PC-9 (cell line): Measurements from ENCODE around the gene SPATA31E1. TPM values are rescaled to one million over a fixed set of nuclear protein-coding genes. Genes with fewer than 3 reads are reported as not detected.
"Not testable (repeated sequence)": the region's sequence is repeated elsewhere in the genome, so short reads cannot be mapped to it uniquely, and the experiment has no call there.

Source experiments
- BruUV-seq: library from RNA; stranded (reverse); fragments of 400-500 nt; replicated peaks from 2 replicates; lab custom pipeline; 2021; lab: Mats Ljungman, UMichigan
- CTCF ChIA-PET: fragments of 300-600 bp; sonication (Branson Sonifier 250); formaldehyde crosslinking; loops from one replicate; lab custom pipeline; 2022; ENCODE audit warnings: antibody characterized with exemption; lab: Charles Lee
- POLR2A ChIA-PET: fragments of 300-600 bp; sonication (Branson Sonifier 250); formaldehyde crosslinking; loops from one replicate; lab custom pipeline; 2022; ENCODE audit warnings: antibody characterized with exemption; ENCODE audit not compliant: unreplicated experiment; lab: Charles Lee
- DNase-seq, 2 experiments: peaks; one replicate each; pipeline versions ENCODE4 v3.0.0 to v3.0.0-alpha.2; 2015 to 2022; ENCODE audit warnings: mixed read lengths in 1 of 2
- H2AFZ ChIP-seq: fragments of 200-600 bp; sonication (generic); 2 replicates; pipeline ENCODE4 v1.8.1; 2017; ENCODE audit warnings: antibody characterized with exemption
- H3F3A ChIP-seq: fragments of 200-600 bp; sonication (generic); 2 replicates; pipeline ENCODE4 v1.8.1; 2017; ENCODE audit warnings: antibody characterized with exemption, mild to moderate bottlenecking, low read depth; ENCODE audit not compliant: insufficient read depth
- H3K27ac ChIP-seq: fragments of 200-600 bp; sonication (generic); 2 replicates; pipeline ENCODE4 v1.6.1; 2016; ENCODE audit warnings: mixed run types
- H3K27me3 ChIP-seq: fragments of 200-600 bp; sonication (generic); 2 replicates; pipeline ENCODE4 v1.6.1; 2016; ENCODE audit warnings: low read depth, mixed run types; ENCODE audit not compliant: insufficient read depth
- H3K36me3 ChIP-seq: fragments of 200-600 bp; sonication (generic); 2 replicates; pipeline ENCODE4 v1.6.1; 2016; ENCODE audit warnings: low read depth, mixed run types
- H3K4me1 ChIP-seq: fragments of 200-600 bp; sonication (generic); replicated peaks from 2 replicates; pipeline ENCODE4 v1.6.1; 2016; ENCODE audit warnings: mixed run types; ENCODE audit not compliant: insufficient read depth
- H3K4me2 ChIP-seq: fragments of 200-600 bp; sonication (generic); 2 replicates; pipeline ENCODE4 v1.6.1; 2017; ENCODE audit warnings: mixed run types
- H3K4me3 ChIP-seq: fragments of 200-600 bp; sonication (generic); 2 replicates; pipeline ENCODE4 v1.6.1; 2016; ENCODE audit warnings: mixed run types
- H3K79me2 ChIP-seq: fragments of 200-600 bp; sonication (generic); 2 replicates; pipeline ENCODE4 v1.6.1; 2017; ENCODE audit warnings: low read depth, mixed run types
- H3K9me2 ChIP-seq: fragments of 200-600 bp; sonication (generic); 2 replicates; pipeline ENCODE4 v1.8.1; 2017; ENCODE audit warnings: mild to moderate bottlenecking; ENCODE audit not compliant: insufficient read depth
- H3K9me3 ChIP-seq: fragments of 200-600 bp; sonication (generic); 2 replicates; pipeline ENCODE4 v1.8.1; 2016; ENCODE audit warnings: low read depth; ENCODE audit not compliant: insufficient read depth
- H4K20me1 ChIP-seq: fragments of 200-600 bp; sonication (generic); 2 replicates; pipeline ENCODE4 v1.8.1; 2017; ENCODE audit not compliant: insufficient read depth
- EZH2 ChIP-seq: fragments of 200-600 bp; sonication (generic); IDR thresholded peaks from 2 replicates; pipeline ENCODE4 v1.8.0; 2017; ENCODE audit warnings: antibody characterized with exemption, low read depth
- intact Hi-C: fragments of 100-400 bp; cut with micrococcal nuclease; formaldehyde crosslinking; loops from one replicate; pipeline ENCODE4 v1.10.0; 2022; ENCODE audit not compliant: unreplicated experiment
- total RNA-seq: library from RNA; stranded (reverse); gene quantifications from 2 replicates; pipeline ENCODE4 v1.2.3, GENCODE V29; 2021
- TF ChIP-seq, protein P1 (sequence below): fragments of 200-600 bp; sonication (generic); conservative IDR thresholded peaks from 2 replicates; pipeline ENCODE4 v1.6.1; 2017; ENCODE audit warnings: mixed run types, antibody characterized with exemption, mild to moderate bottlenecking, moderate library complexity

Gene SPATA31E1
- total RNA-seq, 1 experiment from 2014 or later = not detected

DNA sequence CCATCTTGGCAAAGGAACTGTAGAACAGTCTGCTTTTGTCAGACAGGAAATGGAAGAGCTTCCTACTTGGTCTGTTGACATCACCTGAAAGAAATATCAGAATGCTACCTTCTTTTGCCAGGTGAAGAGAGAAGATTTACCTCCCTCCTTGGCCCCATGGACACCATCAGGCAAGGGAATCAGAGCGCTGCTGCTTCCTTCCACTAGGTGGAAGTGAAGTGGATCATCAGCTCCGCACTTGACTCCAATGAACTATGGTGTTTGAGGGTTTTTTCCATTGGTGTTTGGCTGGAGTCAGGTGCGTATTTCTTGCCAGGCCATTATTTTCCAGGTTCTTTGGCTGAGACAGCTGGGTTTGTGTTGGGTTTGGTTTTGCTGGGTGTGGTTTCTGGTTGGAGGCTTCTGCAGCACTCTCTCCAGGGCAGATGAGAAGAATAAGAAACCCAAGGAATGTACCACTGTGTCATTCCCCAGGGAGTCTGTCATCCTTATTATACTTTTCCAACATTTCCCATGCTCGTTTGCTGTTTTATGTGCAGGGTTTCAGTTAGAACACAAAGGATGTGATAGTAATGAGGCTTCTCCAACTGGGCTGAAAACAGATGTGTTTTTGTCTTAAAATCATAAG, 12.4 kb downstream of the SPATA31E1 start:
- H4K20me1 ChIP-seq = no peaks in the 10 kb centered on the region
- H3K4me3 ChIP-seq = no peak overlapping the region
- no peak for DNase-seq
- no peaks in the 10 kb centered on the region for H3K79me2 ChIP-seq
- no peaks in the 10 kb centered on the region for H3K9me3 ChIP-seq
- intact Hi-C loops = no loop called here
- BruUV-seq = no TSS peak
- TF ChIP-seq EZH2 = no peak
- TF ChIP-seq, protein P1, sequence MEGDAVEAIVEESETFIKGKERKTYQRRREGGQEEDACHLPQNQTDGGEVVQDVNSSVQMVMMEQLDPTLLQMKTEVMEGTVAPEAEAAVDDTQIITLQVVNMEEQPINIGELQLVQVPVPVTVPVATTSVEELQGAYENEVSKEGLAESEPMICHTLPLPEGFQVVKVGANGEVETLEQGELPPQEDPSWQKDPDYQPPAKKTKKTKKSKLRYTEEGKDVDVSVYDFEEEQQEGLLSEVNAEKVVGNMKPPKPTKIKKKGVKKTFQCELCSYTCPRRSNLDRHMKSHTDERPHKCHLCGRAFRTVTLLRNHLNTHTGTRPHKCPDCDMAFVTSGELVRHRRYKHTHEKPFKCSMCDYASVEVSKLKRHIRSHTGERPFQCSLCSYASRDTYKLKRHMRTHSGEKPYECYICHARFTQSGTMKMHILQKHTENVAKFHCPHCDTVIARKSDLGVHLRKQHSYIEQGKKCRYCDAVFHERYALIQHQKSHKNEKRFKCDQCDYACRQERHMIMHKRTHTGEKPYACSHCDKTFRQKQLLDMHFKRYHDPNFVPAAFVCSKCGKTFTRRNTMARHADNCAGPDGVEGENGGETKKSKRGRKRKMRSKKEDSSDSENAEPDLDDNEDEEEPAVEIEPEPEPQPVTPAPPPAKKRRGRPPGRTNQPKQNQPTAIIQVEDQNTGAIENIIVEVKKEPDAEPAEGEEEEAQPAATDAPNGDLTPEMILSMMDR = no peak
- H3K9me2 ChIP-seq = no peaks in the 10 kb centered on the region
- H3K36me3 ChIP-seq = no peaks in the 10 kb centered on the region
- no peaks in the 10 kb centered on the region for H3F3A ChIP-seq
- H3K27ac ChIP-seq = no peak overlapping the region
- no peak overlapping the region for H2AFZ ChIP-seq
- H3K4me1 ChIP-seq = no peaks in the 10 kb centered on the region
- no peak overlapping the region for H3K4me2 ChIP-seq
- no peaks in the 10 kb centered on the region for H3K27me3 ChIP-seq
- ChIA-PET CTCF (no interaction called here), POLR2A (no interaction called here)

DNA sequence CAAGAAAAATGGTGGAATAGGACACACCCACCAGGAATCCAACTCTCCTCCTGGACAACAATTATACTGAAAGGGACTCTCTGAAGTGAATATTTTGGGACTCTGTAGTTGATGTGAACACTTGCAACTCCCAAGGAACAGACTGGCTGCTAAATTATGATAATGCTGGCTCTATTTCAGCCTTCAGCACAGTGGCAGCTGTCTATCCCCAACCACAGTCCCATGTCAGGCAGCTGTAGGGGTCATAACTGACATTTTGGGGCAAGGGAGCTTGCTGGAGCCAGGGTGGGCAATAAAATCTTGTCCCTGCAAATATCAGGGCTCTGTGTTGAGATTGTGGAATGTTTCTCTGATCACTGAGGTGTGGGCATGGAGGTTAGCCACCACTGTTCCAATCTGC, 14.2 kb downstream of the SPATA31E1 start:
- TF ChIP-seq, protein P1 = no peak
- ChIA-PET CTCF (interaction anchor here (0.6 kb wide), 1 partner anchor 290 kb away, joined by 6 read pairs; no protein-coding TSS in a partner anchor), POLR2A (no interaction called here)
- no peaks in the 10 kb centered on the region for H3K79me2 ChIP-seq
- no TSS peak for BruUV-seq
- H3F3A ChIP-seq = no peaks in the 10 kb centered on the region
- no peaks in the 10 kb centered on the region for H3K4me1 ChIP-seq
- H3K27me3 ChIP-seq = no peaks in the 10 kb centered on the region
- H3K36me3 ChIP-seq = no peaks in the 10 kb centered on the region
- DNase-seq = no peak
- no peak overlapping the region for H3K4me3 ChIP-seq
- H3K4me2 ChIP-seq = no peak overlapping the region
- H3K9me3 ChIP-seq = peaks cover 4% of the 10 kb centered on the region; the same call in 1 of the 2 replicates
- H3K27ac ChIP-seq = no peak overlapping the region
- H4K20me1 ChIP-seq = no peaks in the 10 kb centered on the region
- no peaks in the 10 kb centered on the region for H3K9me2 ChIP-seq
- no peak overlapping the region for H2AFZ ChIP-seq
- intact Hi-C loops = no loop called here

DNA sequence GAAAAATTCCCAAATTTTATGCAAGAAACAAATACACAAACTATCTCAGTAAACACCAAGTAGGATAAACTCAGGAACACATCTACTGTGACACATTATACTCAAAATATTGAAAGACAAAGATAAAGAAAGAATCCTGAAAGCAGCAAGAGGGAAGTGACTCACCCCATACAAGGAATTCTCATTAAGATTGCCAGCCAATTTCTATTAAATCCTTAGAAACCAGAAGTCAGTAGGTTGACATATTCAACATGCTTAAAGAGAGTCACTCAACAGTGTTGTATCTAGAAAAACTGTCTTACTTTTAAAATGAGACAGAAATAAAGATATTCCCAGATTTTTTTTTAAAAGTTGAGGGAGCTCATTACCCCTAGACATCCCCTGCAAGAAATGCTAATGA, 15.5 kb downstream of the SPATA31E1 start:
- CTCF ChIA-PET = no interaction called here
- H3K4me2 ChIP-seq = no peak overlapping the region
- no peaks in the 10 kb centered on the region for H3K36me3 ChIP-seq
- no peaks in the 10 kb centered on the region for H4K20me1 ChIP-seq
- H2AFZ ChIP-seq = no peak overlapping the region
- POLR2A ChIA-PET = interaction anchor here (0.7 kb wide), 1 partner anchor 63 kb away, joined by 3 read pairs; no protein-coding TSS in a partner anchor
- no peaks in the 10 kb centered on the region for H3K79me2 ChIP-seq
- H3K27ac ChIP-seq = no peak overlapping the region
- H3F3A ChIP-seq = no peaks in the 10 kb centered on the region
- no peak for DNase-seq
- intact Hi-C loops = no loop called here
- H3K9me3 ChIP-seq = peaks cover 4% of the 10 kb centered on the region; the same call in 1 of the 2 replicates
- no peaks in the 10 kb centered on the region for H3K9me2 ChIP-seq
- no peak overlapping the region for H3K4me3 ChIP-seq
- no peaks in the 10 kb centered on the region for H3K4me1 ChIP-seq
- BruUV-seq = no TSS peak
- H3K27me3 ChIP-seq = no peaks in the 10 kb centered on the region
- TF ChIP-seq, protein P1 = no peak
- no peak for TF ChIP-seq EZH2

- BruUV-seq, H3K27me3 ChIP-seq, H3K4me1 ChIP-seq, H3K79me2 ChIP-seq, H4K20me1 ChIP-seq, H3F3A ChIP-seq, H3K4me2 ChIP-seq, H3K9me3 ChIP-seq, DNase-seq, POLR2A ChIA-PET, H2AFZ ChIP-seq, intact Hi-C loops, CTCF ChIA-PET, H3K36me3 ChIP-seq, H3K9me2 ChIP-seq, H3K27ac ChIP-seq, H3K4me3 ChIP-seq: not testable (repeated sequence)
Measured at GRCh38 chr9:87902371-87902770, 19.7 kb downstream of the SPATA31E1 start.
